ENCODE results near the gene MAPRE3. TPM values are rescaled to one million over a fixed set of nuclear protein-coding genes. Genes with fewer than 3 reads are reported as not detected.
A peak's percentile ranks its signal among the peaks of the same experiment; 100 is the strongest.

MAPRE3 gene
- total and polyA plus RNA-seq, 9 of the 15 experiments (the other 6 are each of a cell fraction or from before 2014, with no cell fraction given), result 0.70 to 43.2 (median 12.6) TPM

DNA sequence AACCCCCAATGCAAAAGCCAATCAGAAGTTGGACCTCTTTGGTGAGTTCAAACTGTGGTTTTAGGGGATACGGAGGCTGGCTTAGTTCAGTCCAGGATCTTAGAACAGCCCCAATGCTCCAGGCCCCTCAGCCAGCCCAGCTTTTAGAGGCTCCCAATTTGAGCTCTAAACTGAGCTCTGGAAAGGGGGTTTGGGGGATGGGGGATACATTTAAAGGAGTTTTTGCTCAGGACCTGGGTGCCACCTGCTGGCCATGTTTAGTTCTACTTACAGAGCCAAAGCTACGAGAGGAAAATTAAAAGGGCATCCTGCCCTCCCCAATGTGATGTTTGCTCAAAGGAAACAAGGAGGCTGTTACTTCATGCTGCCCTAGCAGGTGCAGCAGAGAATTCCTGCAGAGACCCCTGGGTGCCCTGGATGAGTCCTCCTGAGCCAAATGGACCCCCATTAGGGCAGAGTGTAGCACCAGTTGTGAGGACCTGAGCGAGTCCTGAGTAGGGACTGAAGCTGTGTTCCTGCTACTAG lies 46.4 kb downstream of the MAPRE3 start (continued):
- TF ChIP-seq, protein P1, sequence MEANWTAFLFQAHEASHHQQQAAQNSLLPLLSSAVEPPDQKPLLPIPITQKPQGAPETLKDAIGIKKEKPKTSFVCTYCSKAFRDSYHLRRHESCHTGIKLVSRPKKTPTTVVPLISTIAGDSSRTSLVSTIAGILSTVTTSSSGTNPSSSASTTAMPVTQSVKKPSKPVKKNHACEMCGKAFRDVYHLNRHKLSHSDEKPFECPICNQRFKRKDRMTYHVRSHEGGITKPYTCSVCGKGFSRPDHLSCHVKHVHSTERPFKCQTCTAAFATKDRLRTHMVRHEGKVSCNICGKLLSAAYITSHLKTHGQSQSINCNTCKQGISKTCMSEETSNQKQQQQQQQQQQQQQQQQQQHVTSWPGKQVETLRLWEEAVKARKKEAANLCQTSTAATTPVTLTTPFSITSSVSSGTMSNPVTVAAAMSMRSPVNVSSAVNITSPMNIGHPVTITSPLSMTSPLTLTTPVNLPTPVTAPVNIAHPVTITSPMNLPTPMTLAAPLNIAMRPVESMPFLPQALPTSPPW (CRISPR knock-in tag; IDR thresholded peaks at IDR 0.05), result peak; percentile 62
- TF ChIP-seq, protein P2, sequence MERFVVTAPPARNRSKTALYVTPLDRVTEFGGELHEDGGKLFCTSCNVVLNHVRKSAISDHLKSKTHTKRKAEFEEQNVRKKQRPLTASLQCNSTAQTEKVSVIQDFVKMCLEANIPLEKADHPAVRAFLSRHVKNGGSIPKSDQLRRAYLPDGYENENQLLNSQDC (CRISPR knock-in tag; IDR thresholded peaks at IDR 0.05), result no peak
- TF ChIP-seq, protein P3, sequence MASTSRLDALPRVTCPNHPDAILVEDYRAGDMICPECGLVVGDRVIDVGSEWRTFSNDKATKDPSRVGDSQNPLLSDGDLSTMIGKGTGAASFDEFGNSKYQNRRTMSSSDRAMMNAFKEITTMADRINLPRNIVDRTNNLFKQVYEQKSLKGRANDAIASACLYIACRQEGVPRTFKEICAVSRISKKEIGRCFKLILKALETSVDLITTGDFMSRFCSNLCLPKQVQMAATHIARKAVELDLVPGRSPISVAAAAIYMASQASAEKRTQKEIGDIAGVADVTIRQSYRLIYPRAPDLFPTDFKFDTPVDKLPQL (IDR thresholded peaks at IDR 0.05; ENCODE audit: extremely low read depth, insufficient read length), result no peak
- TF ChIP-seq, protein P4, sequence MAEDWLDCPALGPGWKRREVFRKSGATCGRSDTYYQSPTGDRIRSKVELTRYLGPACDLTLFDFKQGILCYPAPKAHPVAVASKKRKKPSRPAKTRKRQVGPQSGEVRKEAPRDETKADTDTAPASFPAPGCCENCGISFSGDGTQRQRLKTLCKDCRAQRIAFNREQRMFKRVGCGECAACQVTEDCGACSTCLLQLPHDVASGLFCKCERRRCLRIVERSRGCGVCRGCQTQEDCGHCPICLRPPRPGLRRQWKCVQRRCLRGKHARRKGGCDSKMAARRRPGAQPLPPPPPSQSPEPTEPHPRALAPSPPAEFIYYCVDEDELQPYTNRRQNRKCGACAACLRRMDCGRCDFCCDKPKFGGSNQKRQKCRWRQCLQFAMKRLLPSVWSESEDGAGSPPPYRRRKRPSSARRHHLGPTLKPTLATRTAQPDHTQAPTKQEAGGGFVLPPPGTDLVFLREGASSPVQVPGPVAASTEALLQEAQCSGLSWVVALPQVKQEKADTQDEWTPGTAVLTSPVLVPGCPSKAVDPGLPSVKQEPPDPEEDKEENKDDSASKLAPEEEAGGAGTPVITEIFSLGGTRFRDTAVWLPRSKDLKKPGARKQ (CRISPR knock-in tag; IDR thresholded peaks at IDR 0.05), result no peak
- TF ChIP-seq MAZ (CRISPR knock-in tag; conservative IDR thresholded peaks at IDR 0.05 in 1 of 2, IDR thresholded peaks at IDR 0.05 in 1 of 2) (peak in 1 of 2 experiments; percentile 32; a peak in 1 of 4 replicates), RUNX1 (IDR thresholded peaks at IDR 0.05; ENCODE audit: low read depth) (no peak), ZNF444 (CRISPR knock-in tag; IDR thresholded peaks at IDR 0.05) (peak; percentile 70; the same call in 1 of the 2 replicates), KDM5B (IDR thresholded peaks at IDR 0.05; ENCODE audit: insufficient replicate concordance, low read depth, low read length) (no peak), DNMT1 (IDR thresholded peaks at IDR 0.05) (no peak), ARID2 (IDR thresholded peaks at IDR 0.05) (peak; percentile 85), ZBTB7A (IDR thresholded peaks at IDR 0.05; ENCODE audit: borderline replicate concordance, control insufficient read depth, low read depth, low read length) (peak; percentile 76)
- TF ChIP-seq, protein P5, sequence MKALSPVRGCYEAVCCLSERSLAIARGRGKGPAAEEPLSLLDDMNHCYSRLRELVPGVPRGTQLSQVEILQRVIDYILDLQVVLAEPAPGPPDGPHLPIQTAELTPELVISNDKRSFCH (CRISPR knock-in tag; IDR thresholded peaks at IDR 0.05), result no peak
- TF ChIP-seq, protein P5 (tag; IDR thresholded peaks at IDR 0.05), result peak; percentile 49; the same call in 1 of the 2 replicates
- TF ChIP-seq, protein P6, sequence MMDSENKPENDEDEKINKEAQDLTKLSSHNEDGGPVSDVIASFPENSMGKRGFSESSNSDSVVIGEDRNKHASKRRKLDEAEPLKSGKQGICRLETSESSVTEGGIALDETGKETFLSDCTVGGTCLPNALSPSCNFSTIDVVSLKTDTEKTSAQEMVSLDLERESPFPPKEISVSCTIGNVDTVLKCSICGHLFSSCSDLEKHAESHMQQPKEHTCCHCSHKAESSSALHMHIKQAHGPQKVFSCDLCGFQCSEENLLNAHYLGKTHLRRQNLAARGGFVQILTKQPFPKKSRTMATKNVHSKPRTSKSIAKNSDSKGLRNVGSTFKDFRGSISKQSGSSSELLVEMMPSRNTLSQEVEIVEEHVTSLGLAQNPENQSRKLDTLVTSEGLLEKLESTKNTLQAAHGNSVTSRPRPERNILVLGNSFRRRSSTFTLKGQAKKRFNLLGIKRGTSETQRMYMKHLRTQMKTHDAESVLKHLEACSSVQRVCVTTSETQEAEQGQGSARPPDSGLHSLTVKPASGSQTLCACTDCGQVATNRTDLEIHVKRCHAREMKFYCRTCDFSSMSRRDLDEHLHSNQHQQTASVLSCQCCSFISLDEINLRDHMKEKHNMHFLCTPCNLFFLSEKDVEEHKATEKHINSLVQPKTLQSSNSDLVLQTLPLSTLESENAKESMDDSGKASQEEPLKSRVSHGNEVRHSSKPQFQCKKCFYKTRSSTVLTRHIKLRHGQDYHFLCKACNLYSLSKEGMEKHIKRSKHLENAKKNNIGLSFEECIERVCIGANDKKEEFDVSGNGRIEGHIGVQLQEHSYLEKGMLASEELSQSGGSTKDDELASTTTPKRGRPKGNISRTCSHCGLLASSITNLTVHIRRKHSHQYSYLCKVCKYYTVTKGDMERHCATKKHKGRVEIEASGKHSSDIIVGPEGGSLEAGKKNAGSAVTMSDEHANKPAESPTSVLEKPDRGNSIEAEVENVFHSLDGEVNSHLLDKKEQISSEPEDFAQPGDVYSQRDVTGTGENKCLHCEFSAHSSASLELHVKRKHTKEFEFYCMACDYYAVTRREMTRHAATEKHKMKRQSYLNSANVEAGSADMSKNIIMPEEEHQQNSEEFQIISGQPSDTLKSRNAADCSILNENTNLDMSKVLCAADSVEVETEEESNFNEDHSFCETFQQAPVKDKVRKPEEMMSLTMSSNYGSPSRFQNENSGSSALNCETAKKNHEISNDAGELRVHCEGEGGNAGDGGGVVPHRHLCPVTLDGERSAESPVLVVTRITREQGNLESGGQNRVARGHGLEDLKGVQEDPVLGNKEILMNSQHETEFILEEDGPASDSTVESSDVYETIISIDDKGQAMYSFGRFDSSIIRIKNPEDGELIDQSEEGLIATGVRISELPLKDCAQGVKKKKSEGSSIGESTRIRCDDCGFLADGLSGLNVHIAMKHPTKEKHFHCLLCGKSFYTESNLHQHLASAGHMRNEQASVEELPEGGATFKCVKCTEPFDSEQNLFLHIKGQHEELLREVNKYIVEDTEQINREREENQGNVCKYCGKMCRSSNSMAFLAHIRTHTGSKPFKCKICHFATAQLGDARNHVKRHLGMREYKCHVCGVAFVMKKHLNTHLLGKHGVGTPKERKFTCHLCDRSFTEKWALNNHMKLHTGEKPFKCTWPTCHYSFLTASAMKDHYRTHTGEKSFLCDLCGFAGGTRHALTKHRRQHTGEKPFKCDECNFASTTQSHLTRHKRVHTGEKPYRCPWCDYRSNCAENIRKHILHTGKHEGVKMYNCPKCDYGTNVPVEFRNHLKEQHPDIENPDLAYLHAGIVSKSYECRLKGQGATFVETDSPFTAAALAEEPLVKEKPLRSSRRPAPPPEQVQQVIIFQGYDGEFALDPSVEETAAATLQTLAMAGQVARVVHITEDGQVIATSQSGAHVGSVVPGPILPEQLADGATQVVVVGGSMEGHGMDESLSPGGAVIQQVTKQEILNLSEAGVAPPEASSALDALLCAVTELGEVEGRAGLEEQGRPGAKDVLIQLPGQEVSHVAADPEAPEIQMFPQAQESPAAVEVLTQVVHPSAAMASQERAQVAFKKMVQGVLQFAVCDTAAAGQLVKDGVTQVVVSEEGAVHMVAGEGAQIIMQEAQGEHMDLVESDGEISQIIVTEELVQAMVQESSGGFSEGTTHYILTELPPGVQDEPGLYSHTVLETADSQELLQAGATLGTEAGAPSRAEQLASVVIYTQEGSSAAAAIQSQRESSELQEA (IDR thresholded peaks at IDR 0.05; ENCODE audit: low read depth), result peak; percentile 72

Measured in K562 (cell line).